Measurements from ENCODE around the gene KCNJ10.

DNA sequence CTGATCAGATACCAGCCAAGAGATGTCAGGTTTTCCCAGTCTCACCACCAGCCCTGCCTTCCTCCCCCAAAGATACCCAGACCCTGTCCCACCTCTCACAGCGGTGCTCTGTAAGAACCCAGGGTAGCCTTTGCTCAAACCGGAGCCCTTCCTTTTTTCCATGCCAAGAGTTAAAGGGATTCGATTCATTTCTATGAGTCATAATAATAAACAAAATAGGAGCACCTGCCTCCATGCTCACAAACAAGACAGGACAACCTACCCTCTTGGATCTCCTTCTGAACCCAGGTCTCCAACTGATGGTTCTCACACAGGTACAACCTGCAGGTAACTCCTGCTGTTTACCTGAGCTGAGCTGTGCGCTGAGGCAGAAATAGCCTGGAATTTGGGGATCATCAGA is 39.7 kb upstream of the KCNJ10 start:
- TF ChIP-seq CTCF (IDR thresholded peaks at IDR 0.05), result no peak
- TF ChIP-seq POLR2A (IDR thresholded peaks at IDR 0.05), result no peak
- no peak for TF ChIP-seq POLR2AphosphoS5 (IDR thresholded peaks at IDR 0.05)
